IPS DF 4.7 (cell line): ENCODE measurements around the gene IGLL5.
"Not testable (repeated sequence)": the region's sequence is repeated elsewhere in the genome, so short reads cannot be mapped to it uniquely, and the experiment has no call there.

Experiments
- DNase-seq: peaks from one replicate; pipeline ENCODE4 v3.0.0-alpha.2; 2013; ENCODE audit warnings: low spot score; ENCODE audit errors: extremely low read depth

Gene IGLL5

DNA sequence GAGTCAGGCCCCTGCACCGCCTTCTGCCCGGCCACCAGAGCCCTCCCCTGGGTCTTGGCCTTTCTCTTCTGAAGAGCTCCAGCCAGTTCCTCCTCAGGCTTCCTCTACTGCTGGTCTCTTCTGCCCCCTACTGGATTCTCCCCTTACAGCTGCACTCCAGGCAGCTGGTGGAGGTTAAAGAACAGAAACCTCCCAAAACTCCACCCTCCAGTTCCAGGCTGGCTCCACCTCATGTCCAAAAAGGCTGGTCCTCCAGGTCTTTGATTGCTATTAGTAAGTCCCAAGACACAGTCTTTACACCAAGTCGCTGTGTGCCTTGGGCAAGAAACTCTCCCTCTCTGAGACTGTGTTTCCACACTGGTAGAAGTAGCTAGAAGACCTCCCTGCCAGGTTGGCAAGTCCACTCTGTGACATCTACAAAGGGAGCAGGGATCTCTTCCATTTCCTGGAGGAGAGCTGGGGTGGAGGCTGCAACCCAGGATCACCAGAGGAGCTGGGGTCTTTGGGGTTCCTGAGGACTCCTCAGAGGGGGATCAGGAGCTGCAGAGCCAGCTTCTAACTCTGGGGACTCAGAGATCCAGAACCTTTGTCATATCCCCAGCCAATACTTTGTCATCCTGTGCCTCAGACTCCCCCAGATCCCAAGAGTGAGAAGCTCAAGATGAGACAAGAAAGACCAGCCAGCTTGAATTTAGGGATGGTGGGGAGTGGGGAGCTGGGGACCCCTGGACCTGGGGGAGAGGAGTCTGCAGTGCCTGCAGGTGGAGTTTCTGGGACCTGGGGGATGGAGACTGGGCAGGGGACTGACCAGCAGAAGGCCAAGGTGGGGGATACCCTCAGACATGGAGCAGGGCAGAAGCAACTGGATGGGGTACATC is 3.4 kb upstream of the IGLL5 start:
- no peak for DNase-seq

DNA sequence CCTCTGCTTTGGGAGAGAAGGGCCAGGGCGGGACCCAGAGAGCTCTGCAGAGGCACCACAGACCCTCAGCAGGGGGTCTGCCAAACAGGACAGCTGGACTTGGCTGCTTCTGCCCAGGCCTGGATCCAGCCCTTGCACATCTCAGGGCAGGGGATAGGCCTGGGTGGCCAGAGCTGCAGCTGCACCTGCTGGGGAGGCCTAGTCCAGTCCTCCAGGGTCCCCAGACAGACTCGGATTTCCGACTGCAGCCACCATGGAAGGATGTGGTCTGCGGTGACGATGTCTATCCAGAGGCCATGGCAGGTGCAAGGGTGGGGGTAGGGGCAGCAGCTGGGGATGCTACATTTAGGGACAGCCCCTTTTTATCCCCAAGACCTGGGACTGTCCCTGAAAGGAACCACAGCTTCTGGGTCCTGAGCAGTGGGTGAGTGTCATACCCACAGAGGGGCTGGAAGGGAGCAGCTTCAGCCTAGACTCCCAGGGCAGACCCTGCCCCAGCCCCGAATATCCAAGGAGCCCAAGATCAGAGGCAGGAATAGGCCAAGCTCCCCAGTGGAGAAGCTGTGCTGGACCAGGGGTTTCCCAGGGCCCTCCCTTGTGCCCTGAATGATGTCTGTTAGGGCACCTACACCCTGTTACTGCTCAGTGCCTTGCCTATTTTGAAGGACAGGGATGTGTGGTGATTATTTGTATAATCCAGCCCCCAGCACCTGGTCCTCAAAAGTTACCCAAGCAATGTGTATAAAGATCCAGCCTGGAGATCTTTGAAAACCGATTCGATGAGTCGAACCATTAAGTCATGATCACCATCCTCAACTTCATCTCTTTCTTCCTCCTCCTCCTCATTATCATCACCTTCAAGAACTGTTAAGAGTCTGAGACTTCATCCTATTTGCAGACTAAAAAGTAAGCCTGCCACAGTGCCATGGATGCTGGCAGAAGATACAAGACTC is 2.5 kb upstream of the IGLL5 start:
- DNase-seq = no peak

DNA sequence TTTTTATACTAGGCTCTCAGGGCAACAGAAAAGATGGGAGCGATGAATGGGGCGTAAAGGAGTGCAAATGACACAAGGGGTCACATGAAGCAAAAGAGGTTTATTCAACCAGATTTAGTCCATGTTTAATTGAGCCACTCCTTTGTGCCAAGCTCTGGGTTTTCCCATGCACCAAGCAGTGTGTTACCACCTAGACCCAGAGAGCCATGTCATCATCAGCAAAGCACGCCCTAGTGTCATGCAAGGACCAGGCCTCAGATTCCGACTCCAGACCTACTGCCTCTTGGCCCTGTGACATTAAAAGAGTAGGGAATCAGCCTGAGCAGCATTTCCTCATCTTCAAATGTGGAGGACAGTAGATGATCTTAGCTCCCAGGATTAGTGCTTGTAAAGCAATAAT is 1.1 kb upstream of the IGLL5 start:
- no peak for DNase-seq

DNA sequence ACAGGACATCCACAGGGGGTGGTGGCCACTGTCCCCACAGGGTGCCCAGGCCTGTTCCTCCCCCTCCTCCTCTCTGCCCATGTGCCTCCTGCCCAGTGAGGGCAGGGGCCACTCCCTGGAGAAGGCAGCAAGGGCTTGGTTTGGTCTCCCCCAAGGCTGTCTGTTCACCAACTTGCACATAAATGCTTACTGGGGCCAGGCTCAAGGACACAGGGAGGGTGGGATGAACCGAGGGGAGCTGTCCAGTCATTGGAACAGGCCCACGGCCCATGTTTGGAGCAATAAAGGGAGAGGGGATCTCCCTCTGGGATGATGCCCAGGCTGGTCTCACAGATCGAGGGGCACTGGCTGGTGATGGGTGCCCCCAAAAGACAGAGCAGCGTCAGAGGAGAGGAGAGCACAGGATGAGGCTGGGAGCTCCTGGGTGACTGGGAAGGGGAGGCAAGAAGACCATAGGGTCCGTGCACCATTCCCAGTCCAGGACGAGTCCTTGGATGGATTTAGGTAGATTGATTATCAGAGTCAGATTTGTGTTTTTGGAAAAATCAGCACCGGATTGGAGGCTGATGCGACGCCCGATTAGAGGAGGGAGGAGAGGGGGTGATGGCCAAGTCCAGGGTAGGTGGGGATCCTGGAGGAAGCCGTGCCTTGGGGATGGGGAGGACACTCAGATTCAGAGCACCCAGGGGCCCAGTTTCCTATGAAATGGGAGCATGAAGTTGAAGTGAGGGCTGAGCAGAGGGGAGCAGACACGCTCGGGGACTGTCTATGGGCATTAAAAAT is 1.1 kb downstream of the IGLL5 start:
- no peak for DNase-seq

DNA sequence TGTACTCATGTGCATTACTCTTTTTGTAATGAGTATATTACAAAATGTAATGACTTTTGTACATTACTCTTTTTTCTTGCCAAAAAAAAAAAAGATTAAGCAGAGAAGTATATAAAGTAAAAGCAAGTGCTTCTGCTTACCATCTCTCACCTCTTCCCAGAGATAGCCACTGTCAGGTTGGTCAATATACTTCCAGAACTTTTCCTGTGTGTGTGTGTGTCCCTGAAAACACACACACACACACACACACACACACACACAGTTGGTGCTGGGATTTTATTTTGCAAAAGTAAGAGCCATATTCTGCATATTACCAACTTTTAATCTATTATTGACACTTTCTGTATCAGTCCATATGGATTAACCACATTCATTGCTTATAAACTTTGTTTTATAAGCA is 2.5 kb downstream of the IGLL5 start:
- no peak for DNase-seq

DNA sequence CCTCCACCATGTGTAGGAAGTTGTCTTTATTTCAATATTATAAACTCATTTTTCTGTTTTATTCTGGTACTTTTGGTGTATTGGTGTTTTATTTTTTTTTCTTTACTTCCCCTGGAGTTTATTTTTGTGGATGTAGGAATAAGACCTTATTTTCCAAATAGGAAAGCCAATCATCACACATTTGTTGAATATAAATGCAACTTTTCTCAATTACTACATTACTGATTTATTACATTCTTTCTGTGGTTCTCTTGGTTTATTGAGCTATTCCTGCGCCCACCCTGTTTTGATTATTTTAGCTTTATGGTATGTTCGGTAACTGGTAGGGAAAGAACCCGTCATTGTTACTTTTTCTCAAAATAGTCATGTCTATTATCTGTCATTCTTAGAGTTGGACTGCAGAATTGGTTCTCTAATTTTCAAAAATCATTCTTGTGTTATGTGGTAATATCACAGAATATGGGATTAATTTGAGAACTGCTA is 3.6 kb downstream of the IGLL5 start:
- no peak for DNase-seq

DNA sequence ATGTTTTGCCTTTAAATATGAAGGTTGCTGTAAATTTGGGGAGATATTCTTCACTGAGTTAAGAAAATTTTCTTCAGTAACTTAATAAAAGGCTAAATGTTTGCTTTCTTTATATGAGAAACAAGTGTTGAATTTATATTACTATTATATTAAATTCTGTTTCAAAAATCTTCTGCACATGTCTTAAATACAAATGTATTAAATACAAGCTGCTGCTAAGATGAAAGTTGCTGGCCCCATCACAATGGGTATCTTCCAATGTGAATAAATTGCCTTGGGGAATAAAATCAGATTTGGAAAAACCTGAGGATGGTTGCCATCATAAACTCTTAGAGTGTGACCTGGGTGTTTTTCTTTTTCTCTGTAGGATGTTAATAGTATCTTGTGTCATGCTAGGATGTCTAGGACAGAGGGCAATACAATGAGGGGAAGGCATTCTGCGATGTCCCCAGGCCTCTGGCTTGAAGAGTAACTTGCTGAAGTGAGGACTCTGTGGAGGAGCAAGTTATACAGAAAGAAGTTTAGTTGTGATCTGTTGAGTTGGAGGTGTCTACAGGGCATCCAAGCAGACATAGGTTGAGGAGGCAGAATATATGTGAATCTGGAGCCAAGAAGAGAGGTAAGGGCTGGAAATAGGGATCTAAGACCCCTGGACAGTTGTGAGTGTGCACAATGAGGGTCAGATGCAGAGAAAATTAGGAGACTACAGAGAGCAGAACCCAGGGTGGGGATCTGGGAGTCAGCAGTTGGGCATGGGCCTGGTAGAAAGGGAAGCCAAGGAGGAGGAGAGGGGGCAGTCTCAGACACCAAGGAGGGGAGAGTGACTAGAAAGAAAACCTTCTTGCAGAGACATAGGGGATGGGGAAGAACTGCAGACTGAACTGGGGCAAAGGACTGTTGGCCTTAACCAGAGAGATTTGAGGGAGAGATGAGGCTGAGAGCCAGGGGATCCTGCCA is 4.8 kb downstream of the IGLL5 start:
- DNase-seq = no peak

DNA sequence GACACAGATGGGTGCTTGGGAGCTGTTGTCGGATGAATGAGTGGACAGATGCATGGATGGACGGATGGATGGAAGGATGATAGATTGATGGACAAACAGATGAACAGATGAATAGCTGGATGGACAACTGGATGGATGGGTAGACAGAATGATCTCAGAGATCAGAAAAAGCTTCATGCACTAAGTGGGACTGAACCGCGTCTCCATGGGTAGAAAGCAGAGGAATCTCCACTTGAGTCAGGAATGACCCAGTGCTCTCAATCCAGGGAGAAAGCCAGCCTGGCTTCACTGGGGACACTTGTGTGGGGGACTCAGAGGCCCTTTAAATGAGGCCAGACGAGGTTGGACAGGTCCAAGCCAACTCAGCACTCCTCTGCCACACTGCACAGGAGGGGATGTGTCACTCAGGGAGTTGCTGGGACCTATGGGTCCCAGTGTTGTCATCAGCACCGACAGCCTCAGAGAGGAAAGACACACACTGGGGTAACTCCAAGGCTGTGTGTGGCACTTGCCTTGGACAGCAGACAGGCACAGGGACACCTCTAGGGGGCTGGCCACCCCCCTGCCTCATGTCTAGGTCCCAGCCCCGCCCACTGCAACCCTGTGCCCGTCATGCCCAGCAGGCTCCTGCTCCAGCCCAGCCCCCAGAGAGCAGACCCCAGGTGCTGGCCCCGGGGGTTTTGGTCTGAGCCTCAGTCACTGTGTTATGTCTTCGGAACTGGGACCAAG is 5.6 kb downstream of the IGLL5 start:
- no peak for DNase-seq

DNA sequence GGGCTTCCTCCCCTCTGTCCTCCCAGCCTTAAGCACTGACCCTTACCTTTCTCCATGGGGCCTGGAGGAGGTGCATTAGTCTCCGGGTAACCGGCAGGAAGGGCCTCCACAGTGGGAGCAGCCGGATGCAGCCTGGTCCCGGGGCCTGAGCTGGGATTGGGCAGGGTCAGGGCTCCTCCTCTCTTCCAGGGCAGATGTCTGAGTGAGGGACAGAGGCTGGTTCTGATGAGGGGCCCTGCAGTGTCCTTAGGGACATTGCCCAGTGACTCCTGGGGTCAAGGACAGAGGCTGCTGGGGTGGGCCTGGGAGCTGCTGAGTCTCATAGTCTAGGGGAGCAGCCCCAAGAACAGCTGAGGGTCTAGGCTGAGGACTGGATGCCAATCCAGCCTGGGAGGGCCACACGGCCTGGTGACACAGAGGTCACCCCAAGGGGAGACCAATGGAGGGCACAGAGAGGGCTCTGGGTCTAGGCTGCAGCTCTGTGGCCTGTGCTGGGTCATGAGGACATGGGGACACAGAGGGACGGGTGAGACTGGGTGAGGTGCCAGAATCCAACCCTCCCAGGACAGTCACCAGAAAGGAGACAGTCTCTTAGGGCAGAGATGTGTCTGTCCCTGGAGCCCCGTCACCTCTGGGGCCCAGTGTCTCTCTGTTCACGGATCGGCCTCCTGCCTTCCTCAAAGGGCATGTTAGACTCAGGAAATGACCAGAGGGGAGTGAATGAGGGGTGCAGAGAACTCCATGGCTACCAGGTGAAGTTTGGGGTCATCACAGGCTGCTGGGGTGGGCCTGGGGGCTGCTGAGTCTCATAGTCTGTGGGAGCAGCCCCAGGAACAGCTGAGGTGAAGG is 6.5 kb downstream of the IGLL5 start:
- DNase-seq = no peak

DNA sequence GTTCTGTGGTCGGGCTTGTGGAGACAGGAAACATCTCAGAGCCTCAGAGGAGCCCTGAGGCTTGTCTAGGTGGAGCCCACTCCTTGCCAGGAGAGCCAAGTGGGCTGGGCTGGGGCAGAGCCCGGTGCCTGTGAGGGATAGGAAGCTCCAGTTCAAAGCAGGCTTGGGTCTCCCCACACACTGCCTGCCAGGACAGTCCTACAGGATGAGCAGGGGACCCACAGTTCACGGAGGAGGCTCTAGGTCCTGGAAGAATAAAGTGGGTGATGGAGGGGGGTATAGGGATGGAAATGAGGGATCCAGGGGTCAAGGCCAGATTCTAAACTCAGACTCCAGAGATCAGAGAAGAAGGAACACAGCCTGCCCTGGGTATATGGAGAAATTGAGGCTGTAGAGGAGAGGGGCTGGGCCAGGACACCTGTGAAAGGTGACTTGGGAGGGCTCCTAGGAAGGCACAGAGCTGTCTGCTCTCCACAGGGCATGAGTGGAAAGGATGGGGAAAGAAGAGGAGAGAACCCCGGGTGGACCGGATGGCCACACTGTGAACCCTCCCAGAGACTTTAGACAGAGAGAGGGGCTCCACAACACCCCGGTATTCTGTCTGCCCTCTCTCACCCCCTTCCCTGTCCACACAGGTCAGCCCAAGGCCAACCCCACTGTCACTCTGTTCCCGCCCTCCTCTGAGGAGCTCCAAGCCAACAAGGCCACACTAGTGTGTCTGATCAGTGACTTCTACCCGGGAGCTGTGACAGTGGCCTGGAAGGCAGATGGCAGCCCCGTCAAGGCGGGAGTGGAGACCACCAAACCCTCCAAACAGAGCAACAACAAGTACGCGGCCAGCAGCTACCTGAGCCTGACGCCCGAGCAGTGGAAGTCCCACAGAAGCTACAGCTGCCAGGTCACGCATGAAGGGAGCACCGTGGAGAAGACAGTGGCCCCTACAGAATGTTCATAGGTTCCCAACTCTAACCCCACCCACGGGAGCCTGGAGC is 7.4 kb downstream of the IGLL5 start:
- no peak for DNase-seq

DNA sequence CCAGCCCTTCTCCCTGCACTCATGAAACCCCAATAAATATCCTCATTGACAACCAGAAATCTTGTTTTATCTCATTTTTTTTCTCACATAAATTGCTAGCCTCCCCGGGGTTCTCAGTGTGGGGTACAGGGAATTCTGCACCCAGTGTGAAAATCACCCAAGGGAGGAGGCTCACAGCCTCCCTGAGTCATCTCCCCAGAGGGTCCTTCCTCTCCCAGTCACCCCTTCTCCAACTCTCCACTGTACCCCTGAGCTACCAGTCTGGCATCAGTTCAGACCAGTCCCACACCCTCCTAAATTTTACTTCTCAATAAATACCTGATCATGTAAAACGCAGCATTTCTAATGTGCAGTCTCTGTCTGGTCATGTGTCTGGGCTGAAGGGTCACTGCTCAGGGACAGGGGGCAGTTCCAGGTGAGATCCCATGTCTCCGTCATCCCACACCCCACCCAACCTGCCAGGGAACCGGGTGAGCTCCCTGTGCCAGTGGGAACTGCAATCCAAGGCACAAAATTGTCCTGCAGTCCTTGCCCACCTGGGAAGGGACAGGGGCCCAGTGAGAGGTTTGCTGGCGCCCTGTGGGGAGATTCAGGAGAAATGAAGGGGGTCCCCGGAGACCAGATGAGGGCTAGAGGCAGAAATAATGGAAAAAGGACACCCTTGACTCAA is 8.3 kb downstream of the IGLL5 start:
- DNase-seq = no peak

DNA sequence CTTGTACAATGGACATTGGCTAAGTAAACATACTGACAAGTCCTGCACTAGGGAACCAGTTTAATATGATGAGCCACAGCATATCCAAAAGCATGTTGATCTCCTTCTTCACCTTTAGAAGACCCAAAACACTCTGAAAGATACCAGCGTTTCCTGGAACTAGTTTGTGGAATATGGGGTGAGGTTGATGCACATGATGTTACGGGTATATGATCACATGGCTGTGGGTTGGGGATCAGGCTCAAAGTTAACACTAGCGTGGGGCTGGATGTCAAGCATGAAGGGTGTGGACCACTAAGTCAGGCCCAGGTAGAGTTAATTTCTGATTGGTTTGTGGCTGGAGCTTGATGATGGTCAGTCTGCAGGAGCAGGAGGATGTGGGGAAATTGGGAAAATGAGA is 9.0 kb downstream of the IGLL5 start:
- no peak for DNase-seq

DNA sequence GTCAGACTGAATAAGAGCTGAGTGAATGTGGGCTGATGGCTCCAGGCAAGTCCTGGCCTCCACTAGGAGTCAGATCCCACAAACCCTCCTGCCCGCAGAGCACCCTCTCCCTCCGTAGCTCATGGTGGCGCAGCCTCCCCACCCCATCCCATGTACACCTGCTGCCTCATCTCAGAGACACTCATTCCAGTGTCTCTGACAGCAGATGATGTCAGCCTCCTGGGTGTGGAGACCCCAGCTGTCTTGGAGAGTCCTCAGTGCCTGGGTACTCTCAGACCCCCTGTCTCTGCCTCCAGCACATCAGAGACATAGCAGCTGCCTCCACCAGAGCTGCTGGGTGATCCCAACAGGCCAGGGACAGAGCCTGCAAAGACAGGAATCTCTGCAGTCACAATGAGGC is 9.5 kb downstream of the IGLL5 start:
- DNase-seq = no peak

DNA sequence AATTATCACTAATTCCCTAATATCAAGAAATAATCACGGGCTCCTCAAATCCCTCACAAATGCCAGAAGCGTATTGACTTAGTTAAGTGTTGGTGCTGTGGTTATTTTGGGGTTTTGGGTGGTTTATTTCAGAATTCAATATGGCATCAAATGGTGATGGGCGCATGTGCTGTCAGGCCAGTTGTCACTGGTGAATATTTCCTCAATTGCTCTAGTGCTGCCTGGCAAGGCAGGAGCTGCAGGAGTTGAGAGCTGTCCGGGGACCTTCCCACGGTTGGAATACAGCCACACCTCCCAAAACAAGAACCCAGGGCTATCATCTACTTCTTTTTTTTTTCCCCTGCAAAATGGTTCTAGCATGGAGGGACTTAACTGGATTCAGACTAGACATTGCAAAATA is 10.3 kb downstream of the IGLL5 start:
- no peak for DNase-seq

DNA sequence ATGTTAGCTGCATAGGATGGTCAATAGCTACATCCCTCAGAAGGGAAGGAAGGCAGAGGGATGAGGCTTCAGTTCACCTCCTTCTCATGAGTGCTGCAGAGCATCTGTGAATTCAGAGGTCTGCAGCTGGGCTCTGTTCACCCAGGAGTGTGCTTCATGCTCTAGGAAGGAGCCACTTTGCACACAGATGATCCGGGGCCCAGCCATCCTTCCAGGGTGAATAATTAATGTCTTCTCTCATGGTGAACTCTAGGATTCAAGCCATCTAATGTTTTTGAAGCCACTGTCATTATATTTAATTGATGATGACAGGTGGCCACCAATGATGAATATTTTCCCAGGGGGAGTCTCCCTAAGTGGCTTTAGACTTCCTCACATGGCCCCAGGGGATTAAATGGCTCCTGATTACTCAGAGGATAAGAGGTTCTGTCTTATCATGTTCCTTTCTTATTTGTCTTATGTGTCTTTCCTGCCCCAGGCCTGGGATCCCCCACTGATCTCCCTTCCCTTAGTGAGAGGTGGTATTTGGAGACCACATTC is 10.9 kb downstream of the IGLL5 start:
- DNase-seq = not testable (repeated sequence)

DNA sequence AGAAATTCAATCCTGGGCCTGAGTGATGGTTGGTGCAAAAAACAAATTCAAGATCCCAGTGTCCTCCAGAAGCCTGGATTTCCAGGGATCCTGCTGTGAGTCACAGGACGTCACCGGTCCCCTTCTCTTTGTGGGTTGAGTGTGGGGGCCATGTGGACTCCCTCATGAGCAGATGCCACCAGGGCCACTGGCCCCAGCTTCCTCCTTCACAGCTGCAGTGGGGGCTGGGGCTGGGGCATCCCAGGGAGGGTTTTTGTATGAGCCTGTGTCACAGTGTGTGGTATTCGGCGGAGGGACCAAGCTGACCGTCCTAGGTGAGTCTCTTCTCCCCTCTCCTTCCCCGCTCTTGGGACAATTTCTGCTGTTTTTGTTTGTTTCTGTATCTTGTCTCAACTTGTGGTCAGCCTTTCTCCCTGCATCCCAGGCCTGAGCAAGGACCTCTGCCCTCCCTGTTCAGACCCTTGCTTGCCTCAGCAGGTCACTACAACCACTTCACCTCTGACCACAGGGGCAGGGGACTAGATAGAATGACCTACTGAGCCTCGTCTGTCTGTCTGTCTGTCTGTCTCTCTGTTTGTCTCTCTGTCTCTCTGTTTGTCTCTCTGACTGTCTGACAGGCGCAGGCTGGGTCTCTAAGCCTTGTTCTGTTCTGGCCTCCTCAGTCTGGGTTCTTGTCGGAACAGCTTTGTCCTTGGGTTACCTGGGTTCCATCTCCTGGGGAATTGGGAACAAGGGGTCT is 11.9 kb downstream of the IGLL5 start:
- DNase-seq = not testable (repeated sequence)
